Measurements from ENCODE around the gene DEAF1. TPM values are rescaled to one million over a fixed set of nuclear protein-coding genes. Genes with fewer than 3 reads are reported as not detected.

Gene DEAF1
- total and polyA plus RNA-seq, 2 experiments from 2014 or later, result 42.6 to 47.8 TPM

GRCh38 chr11:695288-695537 lies 191 bp upstream of the DEAF1 start:
- Mint-ChIP-seq H3K9me3 (peaks cover 4% of the 10 kb centered on the region; the same call in 2 of the 3 replicates), H3K4me1 (peaks cover 36% of the 10 kb centered on the region), H3K27me3 (ENCODE audit: insufficient read depth, low read depth, poor library complexity) (peaks cover 22% of the 10 kb centered on the region), H3K27ac (peak overlapping the region; percentile 98), H3K4me3 (peak overlapping the region; percentile 82), H3K36me3 (ENCODE audit: low read depth) (peaks cover 14% of the 10 kb centered on the region)
- Histone ChIP-seq H3K27me3 (ENCODE audit: insufficient read depth) (no peaks in the 10 kb centered on the region), H3F3A (replicated peaks; ENCODE audit: low read depth) (peaks cover 28% of the 10 kb centered on the region), H3K27ac (ENCODE audit: low read depth) (peak overlapping the region; percentile 94), H2AFZ (no peak overlapping the region; the same call in 1 of the 2 replicates), H3K4me3 (peak overlapping the region; percentile 97), H3K9me2 (ENCODE audit: insufficient read depth) (no peaks in the 10 kb centered on the region), H4K20me1 (replicated peaks; ENCODE audit: insufficient read depth) (peaks cover 9% of the 10 kb centered on the region), H3K4me2 (peak overlapping the region; percentile 77), H3K79me2 (replicated peaks; ENCODE audit: insufficient read depth) (peaks cover 44% of the 10 kb centered on the region), H3K4me1 (ENCODE audit: insufficient read depth) (peaks cover 21% of the 10 kb centered on the region), H3K36me3 (ENCODE audit: insufficient read depth) (no peaks in the 10 kb centered on the region)
- TF ChIP-seq, protein P1, sequence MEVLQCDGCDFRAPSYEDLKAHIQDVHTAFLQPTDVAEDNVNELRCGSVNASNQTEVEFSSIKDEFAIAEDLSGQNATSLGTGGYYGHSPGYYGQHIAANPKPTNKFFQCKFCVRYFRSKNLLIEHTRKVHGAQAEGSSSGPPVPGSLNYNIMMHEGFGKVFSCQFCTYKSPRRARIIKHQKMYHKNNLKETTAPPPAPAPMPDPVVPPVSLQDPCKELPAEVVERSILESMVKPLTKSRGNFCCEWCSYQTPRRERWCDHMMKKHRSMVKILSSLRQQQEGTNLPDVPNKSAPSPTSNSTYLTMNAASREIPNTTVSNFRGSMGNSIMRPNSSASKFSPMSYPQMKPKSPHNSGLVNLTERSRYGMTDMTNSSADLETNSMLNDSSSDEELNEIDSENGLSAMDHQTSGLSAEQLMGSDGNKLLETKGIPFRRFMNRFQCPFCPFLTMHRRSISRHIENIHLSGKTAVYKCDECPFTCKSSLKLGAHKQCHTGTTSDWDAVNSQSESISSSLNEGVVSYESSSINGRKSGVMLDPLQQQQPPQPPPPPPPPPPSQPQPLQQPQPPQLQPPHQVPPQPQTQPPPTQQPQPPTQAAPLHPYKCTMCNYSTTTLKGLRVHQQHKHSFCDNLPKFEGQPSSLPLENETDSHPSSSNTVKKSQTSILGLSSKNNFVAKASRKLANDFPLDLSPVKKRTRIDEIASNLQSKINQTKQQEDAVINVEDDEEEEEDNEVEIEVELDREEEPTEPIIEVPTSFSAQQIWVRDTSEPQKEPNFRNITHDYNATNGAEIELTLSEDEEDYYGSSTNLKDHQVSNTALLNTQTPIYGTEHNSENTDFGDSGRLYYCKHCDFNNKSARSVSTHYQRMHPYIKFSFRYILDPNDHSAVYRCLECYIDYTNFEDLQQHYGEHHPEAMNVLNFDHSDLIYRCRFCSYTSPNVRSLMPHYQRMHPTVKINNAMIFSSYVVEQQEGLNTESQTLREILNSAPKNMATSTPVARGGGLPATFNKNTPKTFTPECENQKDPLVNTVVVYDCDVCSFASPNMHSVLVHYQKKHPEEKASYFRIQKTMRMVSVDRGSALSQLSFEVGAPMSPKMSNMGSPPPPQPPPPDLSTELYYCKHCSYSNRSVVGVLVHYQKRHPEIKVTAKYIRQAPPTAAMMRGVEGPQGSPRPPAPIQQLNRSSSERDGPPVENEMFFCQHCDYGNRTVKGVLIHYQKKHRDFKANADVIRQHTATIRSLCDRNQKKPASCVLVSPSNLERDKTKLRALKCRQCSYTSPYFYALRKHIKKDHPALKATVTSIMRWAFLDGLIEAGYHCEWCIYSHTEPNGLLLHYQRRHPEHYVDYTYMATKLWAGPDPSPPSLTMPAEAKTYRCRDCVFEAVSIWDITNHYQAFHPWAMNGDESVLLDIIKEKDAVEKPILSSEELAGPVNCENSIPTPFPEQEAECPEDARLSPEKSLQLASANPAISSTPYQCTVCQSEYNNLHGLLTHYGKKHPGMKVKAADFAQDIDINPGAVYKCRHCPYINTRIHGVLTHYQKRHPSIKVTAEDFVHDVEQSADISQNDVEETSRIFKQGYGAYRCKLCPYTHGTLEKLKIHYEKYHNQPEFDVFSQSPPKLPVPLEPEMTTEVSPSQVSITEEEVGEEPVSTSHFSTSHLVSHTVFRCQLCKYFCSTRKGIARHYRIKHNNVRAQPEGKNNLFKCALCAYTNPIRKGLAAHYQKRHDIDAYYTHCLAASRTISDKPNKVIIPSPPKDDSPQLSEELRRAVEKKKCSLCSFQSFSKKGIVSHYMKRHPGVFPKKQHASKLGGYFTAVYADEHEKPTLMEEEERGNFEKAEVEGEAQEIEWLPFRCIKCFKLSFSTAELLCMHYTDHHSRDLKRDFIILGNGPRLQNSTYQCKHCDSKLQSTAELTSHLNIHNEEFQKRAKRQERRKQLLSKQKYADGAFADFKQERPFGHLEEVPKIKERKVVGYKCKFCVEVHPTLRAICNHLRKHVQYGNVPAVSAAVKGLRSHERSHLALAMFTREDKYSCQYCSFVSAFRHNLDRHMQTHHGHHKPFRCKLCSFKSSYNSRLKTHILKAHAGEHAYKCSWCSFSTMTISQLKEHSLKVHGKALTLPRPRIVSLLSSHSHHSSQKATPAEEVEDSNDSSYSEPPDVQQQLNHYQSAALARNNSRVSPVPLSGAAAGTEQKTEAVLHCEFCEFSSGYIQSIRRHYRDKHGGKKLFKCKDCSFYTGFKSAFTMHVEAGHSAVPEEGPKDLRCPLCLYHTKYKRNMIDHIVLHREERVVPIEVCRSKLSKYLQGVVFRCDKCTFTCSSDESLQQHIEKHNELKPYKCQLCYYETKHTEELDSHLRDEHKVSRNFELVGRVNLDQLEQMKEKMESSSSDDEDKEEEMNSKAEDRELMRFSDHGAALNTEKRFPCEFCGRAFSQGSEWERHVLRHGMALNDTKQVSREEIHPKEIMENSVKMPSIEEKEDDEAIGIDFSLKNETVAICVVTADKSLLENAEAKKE (CRISPR knock-in tag; IDR thresholded peaks at IDR 0.05), result no peak
- TF ChIP-seq EZH2 (IDR thresholded peaks at IDR 0.05; ENCODE audit: low read depth, unreplicated experiment) (no peak), ZNF331 (CRISPR knock-in tag; IDR thresholded peaks at IDR 0.05; ENCODE audit: low read depth) (no peak), ETS1 (IDR thresholded peaks at IDR 0.05) (no peak), NANOG (IDR thresholded peaks at IDR 0.05; ENCODE audit: borderline replicate concordance) (no peak), JUNB (IDR thresholded peaks at IDR 0.05; ENCODE audit: unreplicated experiment) (no peak), REST (IDR thresholded peaks at IDR 0.05; ENCODE audit: unreplicated experiment) (no peak), STAT1 (IDR thresholded peaks at IDR 0.05; ENCODE audit: unreplicated experiment) (no peak), POLR2AphosphoS5 (IDR thresholded peaks at IDR 0.05; ENCODE audit: low read depth) (no peak; the same call in 1 of the 2 replicates), CREB1 (CRISPR knock-in tag; IDR thresholded peaks at IDR 0.05; ENCODE audit: low read depth) (no peak), ZNF114 (CRISPR knock-in tag; IDR thresholded peaks at IDR 0.05) (no peak), EZH2phosphoT487 (IDR thresholded peaks at IDR 0.05; ENCODE audit: unreplicated experiment) (no peak)
- TF ChIP-seq, protein P2, sequence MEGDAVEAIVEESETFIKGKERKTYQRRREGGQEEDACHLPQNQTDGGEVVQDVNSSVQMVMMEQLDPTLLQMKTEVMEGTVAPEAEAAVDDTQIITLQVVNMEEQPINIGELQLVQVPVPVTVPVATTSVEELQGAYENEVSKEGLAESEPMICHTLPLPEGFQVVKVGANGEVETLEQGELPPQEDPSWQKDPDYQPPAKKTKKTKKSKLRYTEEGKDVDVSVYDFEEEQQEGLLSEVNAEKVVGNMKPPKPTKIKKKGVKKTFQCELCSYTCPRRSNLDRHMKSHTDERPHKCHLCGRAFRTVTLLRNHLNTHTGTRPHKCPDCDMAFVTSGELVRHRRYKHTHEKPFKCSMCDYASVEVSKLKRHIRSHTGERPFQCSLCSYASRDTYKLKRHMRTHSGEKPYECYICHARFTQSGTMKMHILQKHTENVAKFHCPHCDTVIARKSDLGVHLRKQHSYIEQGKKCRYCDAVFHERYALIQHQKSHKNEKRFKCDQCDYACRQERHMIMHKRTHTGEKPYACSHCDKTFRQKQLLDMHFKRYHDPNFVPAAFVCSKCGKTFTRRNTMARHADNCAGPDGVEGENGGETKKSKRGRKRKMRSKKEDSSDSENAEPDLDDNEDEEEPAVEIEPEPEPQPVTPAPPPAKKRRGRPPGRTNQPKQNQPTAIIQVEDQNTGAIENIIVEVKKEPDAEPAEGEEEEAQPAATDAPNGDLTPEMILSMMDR (conservative IDR thresholded peaks at IDR 0.05; ENCODE audit: low read depth in 2 of 2), result no peak
- DNase-seq (ENCODE audit: low spot score), result no peak
- no peak for ATAC-seq

Measured in GM23338 (cell line).